GM23248 (cell line): ENCODE data around the gene LCE3E.

ENCODE experiments used
- EZH2 ChIP-seq: fragments of 200-600 bp; sonication (generic); IDR thresholded peaks from 2 replicates; pipeline ENCODE4 v1.6.1; 2018; ENCODE audit warnings: antibody characterized with exemption, mild to moderate bottlenecking; ENCODE audit not compliant: insufficient read depth, poor library complexity, severe bottlenecking
- EZH2phosphoT487 ChIP-seq: fragments of 200-600 bp; sonication (generic); IDR thresholded peaks from 2 replicates; pipeline ENCODE4 v1.6.1; 2018; ENCODE audit warnings: antibody characterized with exemption, moderate library complexity, mild to moderate bottlenecking, low read depth; ENCODE audit not compliant: insufficient read depth

DNA sequence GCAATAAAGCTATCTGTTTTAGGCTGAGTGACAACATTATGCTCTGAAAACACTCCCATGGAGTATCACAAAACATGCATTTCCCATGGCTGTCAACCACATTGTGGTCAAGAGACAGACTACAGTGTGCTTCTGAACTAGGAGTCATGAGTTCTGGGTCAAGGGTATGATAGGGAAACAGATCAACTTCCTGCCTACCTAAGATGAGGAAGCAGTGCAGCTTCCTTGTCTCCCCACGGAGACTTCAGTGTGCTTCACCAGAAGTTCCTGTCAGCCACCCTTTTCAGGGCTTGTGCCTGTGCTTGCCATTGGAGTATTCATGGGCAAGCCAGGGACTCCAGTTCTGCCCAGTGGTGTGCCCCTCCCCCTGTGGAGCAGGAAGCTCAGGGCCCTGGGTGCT lies 19.9 kb downstream of the LCE3E start:
- TF ChIP-seq EZH2 (no peak), EZH2phosphoT487 (no peak)
